AG04450 (cell line): ENCODE results near the gene CDH4. TPM values are rescaled to one million over a fixed set of nuclear protein-coding genes. Genes with fewer than 3 reads are reported as not detected.

Experiments
- CTCF ChIA-PET: fragments of 300-600, 350-600 bp; formaldehyde crosslinking; extraction: SDS; loops from one replicate; lab custom pipeline; 2022; ENCODE audit warnings: antibody characterized with exemption, inconsistent platforms; lab: Charles Lee
- POLR2A ChIA-PET: fragments of 350-600 bp; formaldehyde crosslinking; extraction: SDS; loops from one replicate; lab custom pipeline; 2021; ENCODE audit warnings: antibody characterized with exemption, inconsistent platforms; lab: Yijun Ruan, JAX
- DNase-seq: peaks from one replicate; pipeline ENCODE4 v3.0.0-alpha.2; 2011; ENCODE audit warnings: low read depth, low spot score
- H3K27ac ChIP-seq: one replicate; pipeline ENCODE4 v1.5.1; 2012; ENCODE audit warnings: low read depth, low read length, control low read depth
- H3K27me3 ChIP-seq: one replicate; pipeline ENCODE4 v1.6.0; 2012; ENCODE audit warnings: low read length; ENCODE audit not compliant: control insufficient read depth, insufficient read depth
- H3K4me3 ChIP-seq: 2 replicates; pipeline ENCODE4 v1.5.1; 2011; ENCODE audit warnings: mild to moderate bottlenecking, low read depth, low read length, control low read depth
- H3K9me3 ChIP-seq: 2 replicates; pipeline ENCODE4 v1.5.1; 2012; ENCODE audit warnings: low read length; ENCODE audit not compliant: control insufficient read depth, insufficient read depth
- polyA plus RNA-seq: library from polyadenylated mRNA; depleted of rRNA; stranded (reverse); fragments of >200 nt; gene quantifications from 2 replicates; pipeline ENCODE4 v1.2.3, GENCODE V29; 2011
- TF ChIP-seq, protein P1 (sequence below): IDR thresholded peaks from 2 replicates; pipeline ENCODE4 v1.5.1; 2011; ENCODE audit warnings: low read depth, low read length, control low read depth, inconsistent platforms

The CDH4 gene
- polyA plus RNA-seq, 1 experiment, result 1.6 TPM

DNA sequence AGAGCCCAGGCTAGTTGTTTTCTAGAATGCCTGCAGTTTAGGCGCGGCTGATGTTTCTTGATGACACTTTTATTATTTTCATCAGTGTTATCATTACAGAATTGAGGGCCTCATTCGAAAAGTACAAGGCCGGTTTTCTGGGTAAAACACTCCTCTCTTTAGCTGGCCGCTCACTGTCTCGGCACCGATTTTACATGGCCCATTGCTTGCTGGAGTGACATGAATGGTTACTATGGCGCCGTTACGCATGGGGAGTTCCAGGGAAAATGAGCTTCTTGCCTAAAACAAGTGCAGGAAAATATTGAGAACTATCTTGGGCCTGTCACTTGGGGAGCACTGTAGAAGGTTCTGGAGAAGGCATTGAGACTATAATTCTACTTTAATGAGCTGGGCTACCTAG is 317.8 kb downstream of the CDH4 start:
- DNase-seq, result no peak
- POLR2A ChIA-PET, result no interaction called here
- no peak overlapping the region for H3K27ac ChIP-seq
- H3K9me3 ChIP-seq, result no peaks in the 10 kb centered on the region; the same call in 1 of the 2 replicates
- CTCF ChIA-PET, result no interaction called here
- H3K27me3 ChIP-seq, result no peaks in the 10 kb centered on the region
- TF ChIP-seq, protein P1, sequence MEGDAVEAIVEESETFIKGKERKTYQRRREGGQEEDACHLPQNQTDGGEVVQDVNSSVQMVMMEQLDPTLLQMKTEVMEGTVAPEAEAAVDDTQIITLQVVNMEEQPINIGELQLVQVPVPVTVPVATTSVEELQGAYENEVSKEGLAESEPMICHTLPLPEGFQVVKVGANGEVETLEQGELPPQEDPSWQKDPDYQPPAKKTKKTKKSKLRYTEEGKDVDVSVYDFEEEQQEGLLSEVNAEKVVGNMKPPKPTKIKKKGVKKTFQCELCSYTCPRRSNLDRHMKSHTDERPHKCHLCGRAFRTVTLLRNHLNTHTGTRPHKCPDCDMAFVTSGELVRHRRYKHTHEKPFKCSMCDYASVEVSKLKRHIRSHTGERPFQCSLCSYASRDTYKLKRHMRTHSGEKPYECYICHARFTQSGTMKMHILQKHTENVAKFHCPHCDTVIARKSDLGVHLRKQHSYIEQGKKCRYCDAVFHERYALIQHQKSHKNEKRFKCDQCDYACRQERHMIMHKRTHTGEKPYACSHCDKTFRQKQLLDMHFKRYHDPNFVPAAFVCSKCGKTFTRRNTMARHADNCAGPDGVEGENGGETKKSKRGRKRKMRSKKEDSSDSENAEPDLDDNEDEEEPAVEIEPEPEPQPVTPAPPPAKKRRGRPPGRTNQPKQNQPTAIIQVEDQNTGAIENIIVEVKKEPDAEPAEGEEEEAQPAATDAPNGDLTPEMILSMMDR, result no peak
- H3K4me3 ChIP-seq, result no peak overlapping the region

GRCh38 chr20:61570646-61571195 is 318.7 kb downstream of the CDH4 start:
- CTCF ChIA-PET, result no interaction called here
- H3K27me3 ChIP-seq, result no peaks in the 10 kb centered on the region
- H3K4me3 ChIP-seq, result no peak overlapping the region
- no peak for DNase-seq
- no peaks in the 10 kb centered on the region; the same call in 1 of the 2 replicates for H3K9me3 ChIP-seq
- no peak overlapping the region for H3K27ac ChIP-seq
- TF ChIP-seq, protein P1, result no peak
- POLR2A ChIA-PET, result no interaction called here

GRCh38 chr20:61571221-61571620 is 319.2 kb downstream of the CDH4 start:
- TF ChIP-seq, protein P1, result no peak
- no peak overlapping the region for H3K4me3 ChIP-seq
- H3K9me3 ChIP-seq, result no peaks in the 10 kb centered on the region; the same call in 1 of the 2 replicates
- H3K27me3 ChIP-seq, result no peaks in the 10 kb centered on the region
- ChIA-PET CTCF (no interaction called here), POLR2A (no interaction called here)
- no peak overlapping the region for H3K27ac ChIP-seq
- no peak for DNase-seq

GRCh38 chr20:61571916-61572711 is 320.1 kb downstream of the CDH4 start:
- Histone ChIP-seq H3K4me3 (no peak overlapping the region), H3K9me3 (no peaks in the 10 kb centered on the region; the same call in 1 of the 2 replicates), H3K27ac (no peak overlapping the region), H3K27me3 (peaks cover 2% of the 10 kb centered on the region)
- ChIA-PET POLR2A (no interaction called here), CTCF (no interaction called here)
- DNase-seq, result no peak
- TF ChIP-seq, protein P1, result no peak

DNA sequence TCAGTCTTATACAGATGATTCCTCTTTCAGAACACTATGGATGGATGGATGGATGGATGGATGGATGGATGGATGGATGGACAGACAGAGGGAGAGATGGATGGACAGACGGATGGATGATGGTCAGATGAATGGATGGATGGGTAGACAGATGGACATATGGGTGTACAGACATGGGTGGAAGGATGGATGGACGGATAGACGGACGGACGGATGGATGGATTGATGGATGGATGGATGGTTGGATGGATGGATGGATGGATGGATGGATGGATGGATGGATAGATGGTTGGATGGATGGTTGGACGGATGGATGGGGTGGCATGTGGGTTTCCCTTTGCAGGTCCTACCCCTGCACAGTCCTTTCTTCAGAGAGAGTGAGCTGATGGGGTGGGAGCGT is 320.7 kb downstream of the CDH4 start:
- Histone ChIP-seq H3K27ac (no peak overlapping the region), H3K27me3 (peaks cover 2% of the 10 kb centered on the region), H3K4me3 (no peak overlapping the region), H3K9me3 (no peaks in the 10 kb centered on the region; the same call in 1 of the 2 replicates)
- ChIA-PET CTCF (no interaction called here), POLR2A (no interaction called here)
- TF ChIP-seq, protein P1, result no peak
- DNase-seq, result no peak
